ENCODE data around the gene HEG1.

Gene HEG1

DNA sequence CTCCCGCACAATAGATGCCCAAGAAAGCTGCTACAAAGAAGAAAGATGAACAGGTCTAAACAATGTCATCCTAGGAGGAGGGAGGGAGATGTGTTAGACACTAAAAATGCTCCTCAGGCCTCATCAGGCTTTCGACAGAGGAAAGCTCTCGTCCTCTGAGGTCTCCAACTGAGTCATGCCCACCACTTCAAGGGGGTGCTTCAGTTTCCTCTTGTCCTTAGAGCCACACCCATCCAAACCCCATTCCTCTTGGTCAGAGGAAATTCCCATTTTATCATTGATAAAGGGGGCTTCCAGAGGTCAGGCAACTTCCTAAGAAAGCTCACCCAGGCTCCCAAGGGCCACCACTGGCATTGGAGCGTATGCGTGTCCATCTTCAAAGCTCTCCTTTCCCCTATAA lies 50.1 kb downstream of the HEG1 start:
- no peak for DNase-seq

DNA sequence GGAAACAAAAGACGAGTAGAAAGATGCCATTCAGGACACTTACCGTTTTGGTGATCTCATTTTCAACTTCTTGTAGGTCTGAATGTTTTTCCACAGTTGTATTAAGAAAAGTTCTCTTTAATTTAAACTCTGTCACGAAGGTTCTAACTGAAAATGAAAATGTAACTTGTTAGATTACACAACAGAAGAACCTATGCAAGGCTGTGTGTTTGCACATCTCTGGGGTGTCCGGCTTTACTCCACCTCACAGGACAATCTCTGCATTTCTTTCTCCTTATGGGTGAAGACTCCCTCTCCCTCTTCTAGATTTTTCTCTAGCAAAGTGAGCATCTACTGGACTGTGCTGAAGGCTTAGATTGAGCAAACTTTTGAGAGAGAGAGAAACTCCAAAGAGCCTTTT lies 50.6 kb downstream of the HEG1 start:
- DNase-seq, result no peak

DNA sequence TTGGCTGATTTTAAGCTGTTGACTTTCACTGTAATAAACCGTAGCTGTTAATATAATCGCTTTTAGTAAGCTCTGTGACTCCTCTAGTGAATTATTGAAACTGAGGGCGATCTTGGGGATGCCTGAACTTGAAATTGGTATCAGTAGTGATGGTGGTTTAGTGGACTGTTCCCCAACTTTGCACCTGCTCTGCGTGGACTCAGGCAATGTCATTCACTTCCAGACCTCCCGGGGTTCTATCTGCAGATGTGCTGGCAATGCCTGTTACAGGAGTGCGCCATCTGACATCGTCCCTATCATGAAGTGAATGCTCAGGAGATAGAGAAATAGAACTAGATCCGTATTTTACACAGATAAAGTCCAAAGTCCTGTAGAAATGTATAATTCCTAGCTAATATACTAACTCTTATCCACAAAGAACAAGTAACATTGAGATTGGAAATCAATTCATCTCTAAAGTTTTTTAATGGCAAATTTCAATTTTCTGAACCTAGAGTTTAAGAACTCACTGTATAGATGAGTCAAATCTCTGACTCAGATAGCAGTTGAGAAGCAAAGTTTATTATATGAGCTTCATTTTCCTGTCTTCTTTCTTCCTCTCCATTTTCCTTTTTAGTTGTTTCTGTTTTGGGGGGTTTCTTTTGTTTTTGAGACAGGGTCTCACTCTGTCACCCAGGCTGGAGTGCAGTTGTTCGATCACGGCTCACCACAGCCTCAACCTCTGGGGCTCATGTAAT lies 51.8 kb downstream of the HEG1 start:
- no peak for DNase-seq

DNA sequence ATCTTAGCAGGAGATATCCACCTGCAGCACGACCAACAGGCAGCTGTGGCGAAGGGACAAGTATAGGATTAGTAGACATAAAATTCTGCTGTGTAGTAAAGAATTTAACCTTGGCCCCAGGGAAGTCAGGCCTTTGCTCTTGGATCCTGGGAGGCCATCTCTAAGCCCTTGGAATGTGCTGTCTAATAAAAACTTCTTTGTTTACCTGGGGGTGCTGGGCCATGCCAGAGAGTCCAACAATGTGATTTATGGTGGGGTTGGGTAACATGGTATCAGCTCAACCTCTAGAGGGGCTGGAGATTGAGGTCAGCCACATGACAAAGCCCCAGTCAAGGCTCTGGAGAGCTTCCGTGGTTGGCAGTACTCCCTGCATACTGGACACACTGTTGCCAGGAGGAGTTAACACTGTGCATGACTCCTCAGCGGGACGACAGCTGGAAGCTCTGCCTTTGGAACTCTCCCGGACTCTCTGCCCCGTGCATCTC lies 52.4 kb downstream of the HEG1 start:
- DNase-seq, result no peak

DNA sequence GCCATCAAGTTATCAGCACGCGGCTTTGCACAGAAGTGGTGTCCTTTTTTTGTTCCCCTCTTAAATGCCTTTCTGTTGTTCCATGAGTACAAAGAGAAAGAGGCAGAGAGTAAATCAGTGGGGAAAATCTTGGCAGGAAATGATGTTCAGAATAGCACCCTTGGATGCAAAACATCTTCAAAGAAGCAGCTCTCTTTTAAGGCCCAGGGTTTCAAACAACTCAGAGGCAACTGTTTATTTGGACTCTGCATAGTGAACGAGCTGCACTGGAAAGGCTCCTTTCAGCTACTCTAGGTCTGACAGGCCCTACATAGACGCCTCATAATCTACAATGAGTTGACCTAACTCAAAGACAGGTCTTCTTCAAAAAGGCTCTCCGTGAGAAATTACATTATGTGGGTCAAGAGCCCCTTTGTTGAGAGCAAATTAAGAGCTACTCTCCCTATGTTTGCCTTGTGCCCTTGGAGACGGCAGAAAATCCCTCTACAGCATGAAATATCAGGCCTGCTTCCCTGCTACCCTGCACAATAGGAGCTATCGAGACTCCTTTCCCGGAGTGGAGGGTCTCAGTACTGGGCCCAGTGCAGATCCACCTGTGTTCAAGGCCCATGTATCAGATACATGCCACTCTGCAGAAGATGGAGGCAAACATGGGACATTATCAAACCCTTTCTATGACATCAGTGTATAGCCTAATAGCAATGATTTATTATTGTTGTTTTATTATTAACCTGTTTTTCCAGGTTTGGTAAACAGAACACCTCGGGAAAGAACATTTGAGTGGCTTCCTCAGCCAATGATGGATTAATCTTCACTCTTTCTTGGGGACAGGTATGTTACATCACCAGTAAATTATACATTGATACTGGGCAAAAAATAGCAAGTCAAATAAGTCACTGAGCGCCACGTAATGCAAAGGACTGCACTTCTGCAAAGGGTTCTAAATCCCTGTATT lies 53.1 kb downstream of the HEG1 start:
- no peak for DNase-seq

DNA sequence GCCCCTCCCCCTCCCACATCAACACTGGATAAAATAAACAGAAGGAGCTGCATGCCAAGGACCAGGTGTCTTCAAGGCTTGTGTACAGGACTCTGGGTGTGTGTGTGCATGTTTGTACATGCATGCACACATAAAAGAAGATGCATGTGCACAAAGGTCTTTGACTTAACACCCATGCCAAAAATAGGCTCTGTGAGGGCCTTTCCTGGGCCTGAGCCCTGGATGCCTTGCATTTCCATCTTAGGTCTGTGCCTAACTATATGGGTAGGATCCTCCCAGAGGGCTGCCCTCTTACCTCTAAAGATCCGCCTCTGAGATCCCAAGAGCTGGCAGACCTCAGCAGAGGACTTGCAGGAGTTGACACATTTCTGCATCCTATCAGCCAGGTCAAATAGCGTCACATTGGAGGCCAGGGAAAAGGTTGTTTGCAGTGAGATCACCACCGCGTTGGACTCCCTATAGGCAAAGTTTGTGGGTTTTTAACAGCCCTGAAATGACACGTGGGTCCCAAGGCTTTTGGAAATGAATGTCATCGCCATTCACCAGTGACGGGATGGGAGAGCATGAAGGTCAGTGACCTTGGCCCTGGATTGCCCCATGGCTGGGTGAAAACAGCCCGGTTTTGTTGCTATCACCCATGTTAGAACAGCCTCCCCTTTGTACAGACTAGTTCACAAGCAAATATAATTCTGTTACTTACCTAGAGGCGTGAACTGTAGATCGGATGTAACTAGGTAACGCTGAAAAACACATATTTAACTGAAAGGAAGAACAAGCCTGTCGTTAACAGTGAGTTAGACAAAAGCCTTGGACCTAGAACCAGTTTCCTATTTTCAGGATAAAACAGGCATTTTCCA lies 54.0 kb downstream of the HEG1 start:
- DNase-seq, result no peak

DNA sequence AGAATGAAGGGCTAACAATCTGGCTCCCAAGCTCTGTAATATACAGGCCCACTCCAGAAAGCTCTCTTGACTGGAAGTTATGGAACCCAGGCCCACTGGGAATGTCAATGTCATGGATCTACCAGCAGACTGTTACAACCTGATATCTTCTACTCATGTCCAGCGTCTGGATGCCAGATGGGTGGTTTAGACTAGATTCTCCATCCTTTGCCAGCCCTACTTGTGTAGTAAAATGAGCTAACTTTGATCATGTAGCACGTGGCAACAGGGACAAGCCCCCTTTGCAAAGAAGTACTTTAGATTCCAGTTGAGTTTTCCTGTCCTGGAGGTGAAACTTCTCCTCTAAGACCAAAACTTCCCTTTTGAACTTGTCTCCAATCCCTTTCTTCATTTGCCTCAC lies 55.1 kb downstream of the HEG1 start:
- no peak for DNase-seq

DNA sequence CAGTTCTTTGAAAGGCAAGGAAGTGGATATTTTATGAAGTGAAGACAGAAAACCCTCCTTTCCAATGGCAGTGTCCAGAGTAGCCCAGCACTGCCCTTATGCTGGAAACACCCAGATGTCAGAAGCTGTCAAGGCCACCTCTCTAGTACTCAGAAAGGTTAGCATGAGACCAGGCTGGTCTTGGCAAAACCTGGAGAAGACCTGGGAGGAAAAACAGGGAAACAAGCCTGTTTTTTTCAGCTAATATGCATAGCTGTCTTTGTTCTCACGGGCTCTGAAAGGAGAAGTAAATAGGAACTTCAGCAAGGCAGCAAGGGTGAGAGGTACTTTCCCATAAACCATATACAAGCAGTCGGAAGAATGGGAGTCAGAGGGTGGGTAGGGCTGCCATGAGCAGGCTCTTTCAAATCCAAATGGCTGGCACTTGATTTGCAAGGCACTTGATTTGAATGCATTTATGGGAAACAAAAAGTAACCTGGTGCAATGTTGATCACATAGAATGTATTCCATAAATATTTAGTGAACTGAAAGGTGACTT lies 55.8 kb downstream of the HEG1 start:
- DNase-seq, result no peak

DNA sequence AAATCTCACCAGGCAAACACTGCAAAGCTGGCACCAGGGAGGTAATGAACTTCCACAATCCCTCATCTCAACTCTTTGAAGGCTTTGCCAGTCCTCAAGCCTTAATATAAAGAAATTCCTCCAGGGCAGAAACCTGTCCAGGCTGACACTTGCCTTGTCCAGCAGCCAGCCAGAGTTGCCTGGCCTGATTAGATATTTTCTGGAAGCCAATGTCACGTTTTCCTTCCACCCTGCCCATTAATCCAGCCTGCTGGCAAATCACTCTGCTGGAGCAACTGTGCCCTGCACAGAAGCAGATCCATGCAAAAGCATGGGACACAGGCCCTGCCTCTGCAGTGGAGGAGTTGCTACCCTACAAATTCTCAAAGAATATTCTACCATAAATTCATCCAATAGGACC lies 56.5 kb downstream of the HEG1 start:
- DNase-seq, result no peak

DNA sequence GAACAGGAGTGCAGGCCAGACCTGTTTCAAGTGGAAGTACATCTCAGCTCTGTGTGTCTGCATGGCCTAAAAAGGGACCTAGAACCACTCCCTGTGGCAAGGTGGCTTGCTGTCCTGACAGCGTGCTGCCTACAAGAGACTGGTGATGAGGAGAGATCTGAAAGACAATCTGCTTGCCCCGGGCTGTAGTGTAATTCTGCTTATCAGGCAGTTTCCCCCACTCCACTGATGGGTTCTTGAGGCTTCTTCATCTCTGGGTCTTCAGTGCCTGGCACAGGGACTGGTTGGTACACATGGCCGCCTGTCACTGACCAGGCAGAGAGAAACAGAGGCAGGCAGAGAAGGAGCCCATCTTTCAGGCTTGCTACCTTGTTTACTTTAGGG lies 57.6 kb downstream of the HEG1 start:
- DNase-seq, result no peak

DNA sequence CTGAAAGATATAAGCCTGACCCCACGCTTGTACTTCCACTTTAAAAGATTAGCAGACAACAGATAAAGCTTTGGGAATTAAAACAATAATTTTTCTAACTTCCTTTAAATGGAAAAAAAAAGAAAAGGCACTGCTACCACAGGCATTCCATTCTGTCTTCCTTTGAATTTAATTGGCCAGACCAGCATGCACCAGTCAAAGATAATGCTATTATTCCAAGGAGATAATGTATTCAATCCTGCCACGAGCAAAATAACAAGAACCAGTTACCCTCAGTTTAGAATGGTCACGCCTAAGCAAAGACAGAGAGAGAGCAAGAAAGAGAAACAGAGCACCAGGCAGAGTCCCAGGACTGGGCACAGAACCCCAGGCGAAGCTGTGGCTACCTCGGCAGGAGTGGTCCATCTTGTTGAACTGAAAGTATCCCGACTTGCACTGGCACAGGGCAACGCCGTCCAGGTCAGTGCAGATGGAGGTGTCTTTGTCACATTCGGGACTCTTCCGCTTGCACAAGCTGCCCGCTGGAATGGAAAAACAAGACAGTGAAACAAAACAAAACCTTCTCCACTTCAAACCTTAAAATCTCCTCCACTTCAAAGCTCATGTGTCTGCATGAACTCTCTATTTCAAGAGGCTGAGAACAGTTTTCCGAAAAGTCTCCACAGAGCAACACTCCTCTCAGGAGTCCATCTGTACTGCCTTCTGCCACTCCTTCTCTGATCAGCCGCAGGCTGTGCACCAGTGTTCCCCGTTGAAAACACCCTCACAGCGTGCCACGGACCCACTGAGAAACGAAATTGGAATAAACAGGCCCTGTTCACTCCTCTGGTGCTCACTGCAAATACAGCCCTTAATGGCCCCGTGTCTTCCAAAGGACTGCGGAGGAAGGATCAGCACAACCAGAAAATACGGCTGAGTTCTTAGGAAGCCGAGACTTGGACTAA lies 58.2 kb downstream of the HEG1 start:
- DNase-seq, result no peak

DNA sequence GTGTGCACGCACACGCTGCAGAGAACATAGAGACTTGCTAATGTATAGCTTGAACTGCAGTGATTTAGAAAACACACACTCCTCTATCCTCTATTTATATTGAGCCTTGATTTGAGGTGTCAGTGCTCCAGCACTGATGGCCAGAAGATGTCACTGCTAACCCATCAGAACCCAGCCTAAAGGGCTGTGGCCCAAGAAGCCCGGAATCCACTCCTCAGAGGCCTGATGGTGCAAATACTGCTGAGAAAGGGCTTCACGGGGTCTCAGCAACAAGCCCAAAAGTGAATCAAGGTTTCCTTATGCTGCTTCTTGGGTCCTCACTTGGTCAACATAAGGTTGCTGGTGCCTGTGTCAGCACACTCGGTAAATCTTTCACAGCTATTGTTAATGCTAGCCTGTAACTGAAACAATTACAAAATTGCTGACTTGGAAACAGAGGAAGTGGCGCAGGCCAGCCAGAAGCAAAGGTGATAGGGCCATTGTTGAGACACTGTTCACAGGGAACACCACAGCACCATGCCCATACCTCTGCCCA lies 60.3 kb downstream of the HEG1 start:
- DNase-seq, result no peak

DNA sequence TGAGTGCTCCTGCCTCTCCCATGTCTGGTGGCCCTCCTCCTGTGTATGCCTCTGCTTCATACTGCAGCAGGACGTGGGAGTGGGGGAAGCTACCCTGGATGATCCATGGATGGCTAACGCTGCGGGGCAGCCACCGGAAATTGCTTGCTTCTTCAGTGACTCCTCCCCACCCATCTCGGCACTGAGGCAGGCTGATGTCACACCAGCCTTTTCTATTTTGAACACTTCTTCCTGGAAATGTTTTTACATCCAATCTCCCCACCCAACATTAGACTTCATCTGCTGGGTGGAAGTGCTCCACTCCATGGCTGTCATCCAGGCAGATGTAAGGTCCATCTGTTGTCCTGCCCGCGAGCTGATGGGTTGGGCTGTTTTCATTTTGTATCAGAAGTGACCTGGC lies 62.3 kb downstream of the HEG1 start:
- DNase-seq, result no peak

DNA sequence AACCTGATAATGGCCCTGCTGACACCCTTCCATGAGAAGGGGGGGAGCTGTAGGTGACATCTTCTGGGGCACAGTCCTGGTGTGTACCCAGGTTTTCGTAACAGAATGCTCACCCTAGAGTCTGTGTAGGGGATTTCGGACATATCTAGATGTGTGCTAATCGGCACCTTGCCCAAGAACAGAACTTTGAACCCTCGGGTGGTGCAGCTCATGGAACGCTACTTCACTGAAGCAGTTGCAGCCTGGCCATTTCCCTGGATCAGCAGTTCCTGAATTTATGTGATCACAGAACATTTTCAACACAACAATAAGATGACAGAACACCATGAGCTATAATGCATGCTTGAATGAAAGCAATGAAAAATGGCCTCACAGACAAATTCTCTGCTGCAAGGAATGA lies 63.8 kb downstream of the HEG1 start:
- DNase-seq, result no peak

DNA sequence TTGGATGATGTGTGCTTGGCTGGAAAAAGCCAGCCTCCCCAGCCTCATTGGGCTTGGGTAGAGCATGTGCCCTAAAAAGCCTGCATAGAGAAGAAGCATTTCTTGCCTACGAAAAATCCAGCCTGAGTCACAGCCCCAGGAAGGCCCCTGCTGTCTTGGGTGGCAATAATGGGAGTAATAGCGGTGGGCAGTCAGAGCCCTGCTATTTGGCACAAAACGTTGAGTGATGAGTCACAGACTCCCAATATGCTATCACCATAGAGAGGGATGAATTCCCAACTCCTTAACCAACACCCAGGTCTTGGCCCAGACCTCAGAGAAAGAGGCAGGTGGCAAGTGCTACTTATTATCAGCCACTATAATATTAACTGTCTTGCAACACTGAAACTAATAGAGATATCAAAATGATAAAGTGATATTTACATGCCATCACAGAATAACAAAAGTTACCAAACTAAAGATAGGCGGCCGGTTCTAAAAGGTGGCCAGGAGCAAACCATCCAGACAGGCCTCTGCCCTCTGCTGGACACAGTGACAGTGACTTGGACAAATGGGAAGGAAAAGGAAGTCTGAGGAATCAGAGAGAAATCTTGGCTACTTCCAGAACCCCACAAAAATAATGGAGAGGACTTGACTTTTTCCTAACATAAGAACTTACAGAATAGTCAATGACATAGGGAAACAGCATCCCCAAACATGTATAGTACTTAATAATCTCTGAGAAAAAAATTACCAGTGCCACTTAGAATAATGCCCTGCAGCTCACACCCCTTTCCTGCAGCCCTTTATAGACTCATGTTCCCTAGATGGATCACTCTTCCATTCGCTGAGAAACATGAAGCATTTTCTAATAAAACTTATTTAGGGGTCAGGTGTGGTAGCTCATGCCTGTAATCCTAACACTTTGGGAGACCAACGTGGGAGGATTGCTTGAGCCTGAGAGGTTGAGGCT lies 69.3 kb downstream of the HEG1 start:
- DNase-seq, result no peak

DNA sequence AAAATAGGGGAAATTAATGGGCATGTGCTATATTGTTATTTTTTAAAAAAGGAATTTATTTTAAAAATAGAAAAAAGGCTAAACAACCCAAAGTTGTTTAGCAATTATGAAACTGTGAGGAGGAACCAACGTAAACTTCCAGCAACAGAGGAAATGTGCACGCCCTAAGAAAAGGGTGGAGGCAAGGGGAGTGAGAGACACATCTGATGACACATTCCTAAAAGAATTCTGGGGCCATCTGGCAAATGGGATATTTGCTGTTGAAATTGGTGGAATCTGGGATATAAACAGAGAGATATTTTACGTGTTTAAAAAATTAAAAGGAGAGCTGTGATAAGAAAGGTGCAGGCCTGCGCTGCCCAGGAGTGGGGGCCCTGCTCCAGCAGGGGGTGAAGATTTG lies 70.4 kb downstream of the HEG1 start:
- no peak for DNase-seq

DNA sequence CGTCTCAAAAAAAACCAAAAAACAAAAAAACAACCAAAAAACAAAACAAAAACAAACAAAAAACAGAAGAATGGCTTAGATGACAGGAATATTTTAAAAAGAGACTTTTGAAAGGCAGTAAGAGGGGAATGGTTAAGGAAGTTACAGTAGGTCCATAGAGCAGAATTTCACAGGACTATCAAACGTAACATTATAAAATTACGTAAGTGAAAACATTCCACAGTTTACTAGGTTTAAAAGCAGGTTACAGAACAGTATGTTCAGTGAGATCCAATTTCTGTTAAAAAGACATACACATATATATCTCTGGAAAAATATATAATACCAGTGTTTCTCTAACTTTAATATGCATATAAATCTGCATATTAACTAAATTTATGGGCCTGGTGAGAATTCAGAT lies 71.0 kb downstream of the HEG1 start:
- DNase-seq, result no peak

DNA sequence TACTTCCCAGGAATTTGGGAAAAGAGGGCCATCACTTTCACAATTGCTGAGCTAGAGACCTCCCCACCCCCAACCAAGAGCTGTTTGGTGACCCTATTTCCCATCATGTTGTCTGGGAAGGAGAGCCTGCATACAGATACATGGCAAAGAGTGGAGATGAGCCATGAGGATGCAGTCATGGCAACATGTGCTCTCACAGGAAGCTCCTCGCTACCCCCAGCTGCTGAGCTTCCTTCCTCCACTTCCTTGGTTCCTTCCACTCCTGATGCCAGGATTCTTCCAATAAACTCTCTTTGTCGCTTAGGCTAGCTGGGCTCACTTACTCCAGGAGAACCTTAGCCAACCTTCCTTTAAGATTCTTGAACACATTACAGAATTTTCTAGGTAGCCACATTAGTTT lies 72.9 kb downstream of the HEG1 start:
- DNase-seq, result no peak

DNA sequence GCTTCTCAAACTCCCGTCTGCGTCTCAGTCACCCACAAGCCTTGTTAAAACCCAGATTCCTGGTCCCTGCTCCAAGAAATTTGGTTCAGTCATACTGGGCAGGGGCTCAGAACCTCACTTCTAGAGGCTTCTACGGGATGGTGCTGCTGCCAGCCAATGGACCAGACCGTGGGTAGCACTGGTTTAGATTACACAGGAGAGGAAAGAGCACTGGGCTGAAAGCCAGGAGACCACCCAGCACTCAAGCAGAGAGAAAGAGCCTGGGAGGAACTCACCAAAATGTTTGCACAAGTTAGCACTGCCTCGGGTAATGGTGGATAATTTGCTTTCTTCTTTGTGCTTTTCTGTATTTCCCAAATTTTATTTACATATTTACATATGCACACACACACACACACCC lies 74.3 kb downstream of the HEG1 start:
- DNase-seq, result no peak

DNA sequence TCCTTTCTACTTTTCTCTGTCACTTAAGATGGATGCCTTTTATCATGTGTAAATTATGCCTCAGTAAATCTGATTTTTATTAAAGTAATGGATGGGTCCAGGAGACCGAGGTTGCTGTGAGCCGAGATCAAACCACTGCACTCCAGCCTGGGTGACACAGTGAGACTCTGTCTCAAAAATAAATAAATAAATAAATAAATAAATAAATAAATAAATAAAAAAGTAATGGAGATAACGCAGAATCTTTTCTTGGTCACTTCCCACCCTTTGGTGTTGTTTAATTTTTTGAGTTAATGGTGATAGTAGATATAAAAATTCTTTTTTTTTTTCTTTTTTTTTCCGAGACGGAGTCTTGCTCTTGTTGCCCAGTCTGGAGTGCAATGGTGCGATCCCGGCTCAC lies 77.2 kb downstream of the HEG1 start:
- DNase-seq, result no peak
